HT1080 (cell line): Measurements from ENCODE around the gene ATXN7L1. TPM values are rescaled to one million over a fixed set of nuclear protein-coding genes. Genes with fewer than 3 reads are reported as not detected.
"Not testable (repeated sequence)": the region's sequence is repeated elsewhere in the genome, so short reads cannot be mapped to it uniquely, and the experiment has no call there.

Source experiments
- DNase-seq: peaks from one replicate; pipeline ENCODE4 v3.0.0-alpha.2; 2015; ENCODE audit warnings: low read depth
- total RNA-seq: library from RNA; depleted of rRNA; stranded (reverse); fragments of >200 nt; shearing (Covaris generic); gene quantifications from 2 replicates; pipeline ENCODE4 v1.2.3, GENCODE V29; 2014

ATXN7L1 gene
- total RNA-seq, 1 experiment from 2014 or later: 3.3 TPM

- no peak for DNase-seq
Observed at GRCh38 chr7:105894131-105894530, 17.7 kb upstream of the ATXN7L1 start.

- no peak for DNase-seq
Observed at GRCh38 chr7:105892387-105892786, 16.0 kb upstream of the ATXN7L1 start.

- no peak for DNase-seq
Observed at GRCh38 chr7:105890290-105890997, 14.0 kb upstream of the ATXN7L1 start.

GRCh38 chr7:105887569-105888189 is 11.3 kb upstream of the ATXN7L1 start:
- no peak for DNase-seq

- DNase-seq: no peak
Observed at GRCh38 chr7:105886776-105887175, 10.4 kb upstream of the ATXN7L1 start.

GRCh38 chr7:105885387-105886111 is 9.2 kb upstream of the ATXN7L1 start:
- peak; percentile 26 for DNase-seq

- DNase-seq: not testable (repeated sequence)
Observed at GRCh38 chr7:105883179-105883578, 6.8 kb upstream of the ATXN7L1 start.

GRCh38 chr7:105881439-105881838 is 5.0 kb upstream of the ATXN7L1 start:
- no peak for DNase-seq

- no peak for DNase-seq
Observed at GRCh38 chr7:105880571-105881330, 4.4 kb upstream of the ATXN7L1 start.

- DNase-seq: no peak
Observed at GRCh38 chr7:105879782-105880181, 3.4 kb upstream of the ATXN7L1 start.

GRCh38 chr7:105878746-105879605 is 2.6 kb upstream of the ATXN7L1 start:
- DNase-seq: no peak

GRCh38 chr7:105877736-105878135 is 1.3 kb upstream of the ATXN7L1 start:
- no peak for DNase-seq

GRCh38 chr7:105876964-105877601 is 684 bp upstream of the ATXN7L1 start:
- DNase-seq: peak; percentile 10

- no peak for DNase-seq
Observed at GRCh38 chr7:105875505-105875904, 894 bp downstream of the ATXN7L1 start.

- DNase-seq: no peak
Observed at GRCh38 chr7:105874055-105874454, 2.3 kb downstream of the ATXN7L1 start.

GRCh38 chr7:105872491-105872890 is 3.9 kb downstream of the ATXN7L1 start:
- DNase-seq: no peak

- DNase-seq: no peak
Observed at GRCh38 chr7:105871142-105871541, 5.3 kb downstream of the ATXN7L1 start.

GRCh38 chr7:105866102-105866801 is 10.1 kb downstream of the ATXN7L1 start:
- DNase-seq: no peak

- DNase-seq: no peak
Observed at GRCh38 chr7:105863876-105864275, 12.5 kb downstream of the ATXN7L1 start.

- DNase-seq: no peak
Observed at GRCh38 chr7:105862770-105863169, 13.6 kb downstream of the ATXN7L1 start.
